Natural killer cell treated with Interleukin-12 subunit alpha and Interleukin-12 subunit beta and Interleukin-15 and Interleukin-18, amount 100 ng/mL, for 72 hours (primary cell): ENCODE data around the gene CYP11A1. TPM values are rescaled to one million over a fixed set of nuclear protein-coding genes. Genes with fewer than 3 reads are reported as not detected.

Experiments
- ATAC-seq, 2 donors: fragments of 150-1000 bp; cut with Tn5 transposase in 1 of 2; sonication (Bioruptor Pico), chemical (Tn5 transposase) in 1 of 2; 2 replicates each; pipeline ENCODE4 v1.10.0; 2021
- DNase-seq: peaks from one replicate; pipeline ENCODE4 v3.0.0; 2022; ENCODE audit warnings: low spot score
- H3K27ac Mint-ChIP-seq, 2 donors: 1 replicate in 1 of 2; 2 replicates in 1 of 2; pipeline ENCODE4 v1.8.0; 2022; ENCODE audit warnings: mixed read lengths in 2 of 2, mild to moderate bottlenecking in 1 of 2, moderate library complexity in 1 of 2
- H3K27me3 Mint-ChIP-seq, 2 donors: 1 replicate in 1 of 2; 2 replicates in 1 of 2; pipeline ENCODE4 v1.8.0; 2022; ENCODE audit warnings: mixed read lengths in 2 of 2
- H3K36me3 Mint-ChIP-seq: one replicate; pipeline ENCODE4 v1.8.0; 2022; ENCODE audit warnings: mixed read lengths
- H3K4me1 Mint-ChIP-seq, 2 donors: 1 replicate in 1 of 2; 2 replicates in 1 of 2; pipeline ENCODE4 v1.8.0; 2022; ENCODE audit warnings: low read depth in 2 of 2, mixed read lengths in 2 of 2, mild to moderate bottlenecking in 1 of 2
- H3K4me3 Mint-ChIP-seq: one replicate; pipeline ENCODE4 v1.8.0; 2022; ENCODE audit warnings: mixed read lengths
- H3K9me3 Mint-ChIP-seq: 2 replicates; pipeline ENCODE4 v1.8.0; 2022; ENCODE audit warnings: mixed read lengths
- total RNA-seq, 2 donors: library from RNA; stranded (reverse); gene quantifications; one replicate each; pipeline ENCODE4 v1.2.3, GENCODE V29; 2022

CYP11A1 gene
- total RNA-seq, 2 donors from 2014 or later, result 1.0 TPM; not detected in 1

DNA sequence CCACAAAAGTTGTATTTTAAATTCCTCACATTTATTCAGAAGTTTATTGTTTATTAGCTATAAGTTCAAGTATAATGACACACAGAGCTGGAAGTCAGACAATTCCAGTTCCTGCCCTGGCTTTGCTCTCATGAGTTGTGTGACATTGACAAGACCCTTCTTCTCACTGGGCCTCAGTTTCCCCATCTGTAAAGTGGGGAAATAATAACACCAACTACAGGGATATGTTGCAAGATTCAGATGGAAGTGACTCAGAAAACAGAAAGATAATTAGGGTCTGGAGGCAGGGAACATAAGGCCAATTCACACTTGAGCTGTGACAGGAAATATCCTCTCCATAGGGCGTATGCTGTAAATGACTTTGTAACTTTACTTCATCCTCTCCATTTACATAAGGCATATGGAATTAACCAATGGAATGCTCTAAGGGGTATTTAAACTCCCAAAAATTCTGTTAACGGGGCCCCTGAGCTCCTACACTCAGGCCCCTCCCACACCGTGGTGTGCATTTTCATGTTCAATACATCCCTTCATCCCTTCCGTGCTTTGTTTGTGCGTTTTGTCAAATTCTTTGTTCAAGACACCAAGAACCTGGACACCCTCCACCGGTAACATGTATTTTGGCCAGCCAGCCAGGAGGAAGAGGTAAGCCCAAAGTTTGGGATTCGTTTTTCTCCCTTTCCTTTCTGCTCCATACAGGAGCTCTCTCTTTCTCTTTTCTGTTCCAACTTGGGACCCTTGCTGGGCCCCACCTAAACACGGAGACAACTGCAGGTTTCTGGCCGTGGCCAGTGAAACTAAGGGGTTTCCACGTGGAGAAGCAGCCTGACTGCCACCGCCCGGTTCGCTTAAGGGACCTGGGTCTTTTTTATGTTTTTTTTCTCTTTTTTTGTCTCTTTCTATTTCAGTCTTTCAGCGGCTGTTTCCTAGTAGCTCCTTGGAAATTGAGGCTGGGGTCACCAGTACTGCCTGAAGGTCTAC lies 16.9 kb downstream of the CYP11A1 start:
- DNase-seq, result no peak
- no peak overlapping the region for H3K27ac Mint-ChIP-seq
- H3K4me1 Mint-ChIP-seq, result no peaks in the 10 kb centered on the region
- no peak overlapping the region for H3K4me3 Mint-ChIP-seq
- H3K36me3 Mint-ChIP-seq, result peaks cover 11% of the 10 kb centered on the region
- peaks cover 18 to 30% of the 10 kb centered on the region in 2 donors for H3K27me3 Mint-ChIP-seq
- no peak for ATAC-seq
- H3K9me3 Mint-ChIP-seq, result no peaks in the 10 kb centered on the region

DNA sequence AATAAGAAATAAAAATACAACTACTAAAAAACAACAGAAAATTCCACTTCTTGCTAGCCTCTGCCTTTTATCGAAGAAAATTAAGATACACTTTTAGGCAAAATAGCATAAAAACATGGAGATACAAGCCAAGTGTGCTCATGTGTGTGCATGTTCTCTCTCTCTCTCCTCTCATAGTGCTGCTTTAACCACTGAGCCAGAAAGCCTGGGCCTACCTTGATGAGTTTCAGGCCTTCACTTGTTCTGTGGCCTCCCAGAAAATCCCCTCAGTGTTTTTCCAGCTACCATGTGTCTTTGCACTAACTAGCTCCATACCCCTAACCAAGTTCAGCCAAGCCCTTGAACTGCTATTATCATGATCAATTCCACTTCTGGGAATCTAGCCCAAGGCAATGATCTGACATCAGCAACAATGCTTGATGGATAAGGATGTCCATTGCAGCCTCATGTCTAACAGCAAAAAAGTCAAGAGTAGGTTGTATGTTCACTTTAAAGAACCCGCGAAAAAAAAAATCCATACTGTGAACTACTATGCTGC lies 18.1 kb downstream of the CYP11A1 start:
- no peaks in the 10 kb centered on the region for H3K36me3 Mint-ChIP-seq
- peaks cover 0 to 4% of the 10 kb centered on the region in 2 donors for H3K4me1 Mint-ChIP-seq
- no peaks in the 10 kb centered on the region for H3K9me3 Mint-ChIP-seq
- ATAC-seq (no peak), DNase-seq (no peak)
- peaks cover 7 to 20% of the 10 kb centered on the region in 2 donors for H3K27me3 Mint-ChIP-seq
- H3K27ac Mint-ChIP-seq, result peak overlapping the region in 1 of 2 donors; percentile 8
- no peak overlapping the region for H3K4me3 Mint-ChIP-seq

DNA sequence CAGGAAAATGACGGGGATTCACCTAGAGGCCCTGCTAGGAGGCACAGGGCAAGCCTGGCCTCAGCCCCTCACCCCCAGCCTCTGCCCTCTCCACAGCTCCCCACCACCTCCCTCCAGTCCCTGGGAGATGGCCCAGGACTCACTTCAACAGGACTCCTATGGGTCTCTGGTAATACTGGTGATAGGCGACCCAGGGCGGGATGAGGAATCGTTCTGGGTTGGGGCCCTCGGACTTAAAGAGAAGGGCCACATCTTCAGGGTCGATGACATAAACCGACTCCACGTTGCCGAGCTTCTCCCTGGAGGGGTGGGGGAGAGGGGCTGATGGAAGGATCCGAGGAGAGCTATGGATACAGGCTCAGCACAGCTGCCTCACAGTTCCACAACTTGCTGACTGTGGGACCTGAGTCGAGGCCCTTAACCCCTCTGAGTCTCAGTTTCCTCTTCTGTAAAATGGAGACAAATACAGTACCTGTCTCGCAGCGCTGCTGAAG lies 19.6 kb downstream of the CYP11A1 start:
- H3K4me1 Mint-ChIP-seq, result peaks cover 0 to 5% of the 10 kb centered on the region in 2 donors
- no peak overlapping the region for H3K4me3 Mint-ChIP-seq
- no peaks in the 10 kb centered on the region for H3K9me3 Mint-ChIP-seq
- ATAC-seq, result no peak
- H3K27ac Mint-ChIP-seq, result no peak overlapping the region
- H3K36me3 Mint-ChIP-seq, result no peaks in the 10 kb centered on the region
- no peak for DNase-seq
- H3K27me3 Mint-ChIP-seq, result peaks cover 7 to 15% of the 10 kb centered on the region in 2 donors

DNA sequence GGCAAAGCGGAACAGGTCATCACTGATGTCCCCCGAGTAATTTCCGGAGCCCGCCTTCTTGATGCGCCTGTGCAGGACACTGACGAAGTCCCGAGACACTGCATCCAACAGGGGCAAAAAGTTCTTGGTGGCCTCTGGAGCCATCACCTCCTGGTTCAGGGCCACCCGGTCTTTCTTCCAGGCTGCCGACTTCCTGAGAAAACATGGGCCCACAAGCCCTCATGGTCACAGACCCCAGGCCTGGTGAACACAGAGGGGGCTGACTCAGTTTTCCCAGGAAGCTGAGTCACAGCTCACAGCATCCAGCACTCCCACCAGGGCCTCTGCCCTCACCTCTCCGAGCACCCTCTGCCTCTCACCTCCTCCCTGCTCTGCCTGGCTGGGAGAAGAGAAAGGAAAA lies 22.4 kb downstream of the CYP11A1 start:
- Mint-ChIP-seq H3K27me3 (peaks cover 8% of the 10 kb centered on the region in 2 donors), H3K4me1 (peaks cover 0 to 5% of the 10 kb centered on the region in 2 donors)
- no peak for ATAC-seq

DNA sequence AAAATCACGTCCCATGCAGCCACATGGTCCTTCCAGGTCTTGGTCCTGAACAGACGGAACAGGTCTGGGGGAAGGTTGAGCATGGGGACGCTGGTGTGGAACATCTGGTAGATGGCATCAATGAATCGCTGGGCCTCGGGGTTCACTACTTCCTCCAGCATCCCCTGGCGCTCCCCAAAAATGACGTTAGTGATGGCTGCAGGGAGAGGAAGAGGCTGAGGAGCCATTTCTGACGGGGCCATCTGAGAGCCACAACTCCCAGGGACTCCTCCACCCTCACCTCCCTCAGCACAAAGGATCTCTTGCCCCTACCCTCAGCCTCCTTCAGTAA lies 23.7 kb downstream of the CYP11A1 start:
- DNase-seq, result no peak
- Mint-ChIP-seq H3K4me1 (peaks cover 0 to 5% of the 10 kb centered on the region in 2 donors), H3K27ac (peak overlapping the region in 1 of 2 donors; percentile 43), H3K4me3 (no peak overlapping the region), H3K36me3 (no peaks in the 10 kb centered on the region), H3K27me3 (peaks cover 8% of the 10 kb centered on the region in 2 donors), H3K9me3 (no peaks in the 10 kb centered on the region)
- ATAC-seq, result no peak

More for the DNA sequence above, 22.4 kb downstream of the CYP11A1 start:
- H3K36me3 Mint-ChIP-seq, result no peaks in the 10 kb centered on the region
- no peak overlapping the region for H3K4me3 Mint-ChIP-seq
- no peak for DNase-seq
- H3K9me3 Mint-ChIP-seq, result no peaks in the 10 kb centered on the region
- H3K27ac Mint-ChIP-seq, result no peak overlapping the region

DNA sequence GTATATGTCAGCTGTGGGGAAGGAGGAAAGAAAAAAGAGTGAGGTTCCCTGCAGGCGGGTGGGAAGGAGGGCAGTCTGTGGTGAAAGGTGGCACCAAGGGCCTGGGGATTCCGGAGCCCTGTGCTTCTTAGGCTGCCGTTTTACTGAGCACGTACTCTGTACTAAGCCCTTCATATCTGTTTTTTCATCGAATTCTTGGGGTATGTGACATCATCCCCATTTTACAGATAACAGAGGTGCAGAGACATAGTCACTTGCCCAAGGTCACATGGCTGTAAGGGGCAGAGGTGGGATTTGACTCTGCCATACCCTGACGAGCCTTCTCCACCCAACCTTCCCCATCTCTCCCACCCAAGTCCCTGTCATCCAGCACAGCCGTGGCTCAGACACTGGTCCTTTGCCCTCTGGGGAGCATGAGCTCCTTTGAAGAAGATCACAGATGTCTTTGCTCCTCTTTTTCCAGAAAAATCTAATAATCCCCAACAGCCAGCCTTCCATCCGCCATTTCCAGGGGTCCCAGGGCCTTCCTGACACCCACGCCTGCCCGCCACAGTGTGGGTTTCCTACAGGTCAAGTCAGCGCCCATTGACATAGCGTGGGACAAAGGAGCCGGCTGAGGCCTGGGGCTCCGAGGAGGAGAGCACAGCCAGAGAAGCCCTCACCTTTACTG lies 24.2 kb downstream of the CYP11A1 start:
- Mint-ChIP-seq H3K4me1 (peaks cover 0 to 5% of the 10 kb centered on the region in 2 donors), H3K9me3 (no peaks in the 10 kb centered on the region), H3K27me3 (peaks cover 8% of the 10 kb centered on the region in 2 donors), H3K4me3 (no peak overlapping the region), H3K27ac (peak overlapping the region in 1 of 2 donors; percentile 43), H3K36me3 (no peaks in the 10 kb centered on the region)
- ATAC-seq (peak in 1 of 2 donors; percentile 60), DNase-seq (no peak)

DNA sequence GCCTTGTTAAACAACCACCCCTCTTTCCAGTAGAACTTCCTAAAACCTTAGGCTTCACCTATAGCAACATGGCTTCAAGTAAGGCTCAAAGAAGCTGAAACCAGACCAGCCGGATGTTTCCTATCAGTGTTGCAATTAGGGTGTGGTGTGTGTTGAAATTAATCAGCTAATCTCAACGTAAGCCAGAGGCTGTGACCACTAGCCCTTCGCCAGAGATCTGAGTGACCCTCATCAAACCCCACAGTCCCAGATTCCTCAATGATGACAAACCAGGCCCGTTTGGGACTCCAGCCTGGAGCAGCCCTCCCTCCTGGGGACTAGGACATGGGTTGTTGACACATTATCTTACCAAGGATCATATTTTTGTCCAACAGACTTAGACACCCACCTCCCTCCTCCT lies 27.3 kb downstream of the CYP11A1 start:
- H3K4me3 Mint-ChIP-seq, result no peak overlapping the region
- ATAC-seq (peak in 1 of 2 donors; percentile 45), DNase-seq (no peak)
- peak overlapping the region in 1 of 2 donors; percentile 69 for H3K27ac Mint-ChIP-seq
- peaks cover 0 to 2% of the 10 kb centered on the region in 2 donors for H3K27me3 Mint-ChIP-seq
- no peaks in the 10 kb centered on the region for H3K9me3 Mint-ChIP-seq
- H3K36me3 Mint-ChIP-seq, result no peaks in the 10 kb centered on the region
- peaks cover 0 to 5% of the 10 kb centered on the region in 2 donors for H3K4me1 Mint-ChIP-seq

DNA sequence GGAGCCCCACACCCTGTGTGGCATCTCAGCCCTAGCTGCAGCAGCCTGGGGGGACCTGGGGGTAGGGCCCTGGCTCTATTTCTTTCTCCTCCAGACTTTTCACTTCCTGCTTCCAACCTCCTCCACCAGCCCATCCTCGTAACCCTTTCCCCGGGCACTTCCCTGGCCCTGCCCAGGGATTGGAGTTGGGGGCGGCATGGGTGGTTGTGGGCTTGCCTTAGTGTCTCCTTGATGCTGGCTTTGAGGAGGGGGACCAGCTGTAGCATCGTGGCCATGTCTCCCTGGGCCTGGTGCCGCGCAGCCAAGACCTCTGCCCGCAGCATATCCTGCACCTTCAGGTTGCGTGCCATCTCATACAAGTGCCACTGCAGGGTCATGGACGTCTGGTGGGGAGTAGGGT lies 28.1 kb downstream of the CYP11A1 start:
- peaks cover 0 to 2% of the 10 kb centered on the region in 2 donors for H3K4me1 Mint-ChIP-seq
- peaks cover 0 to 2% of the 10 kb centered on the region in 2 donors for H3K27me3 Mint-ChIP-seq
- ATAC-seq, result no peak
- H3K27ac Mint-ChIP-seq, result peak overlapping the region in 1 of 2 donors; percentile 69
- no peak overlapping the region for H3K4me3 Mint-ChIP-seq
- H3K36me3 Mint-ChIP-seq, result no peaks in the 10 kb centered on the region
- no peaks in the 10 kb centered on the region for H3K9me3 Mint-ChIP-seq
- no peak for DNase-seq

DNA sequence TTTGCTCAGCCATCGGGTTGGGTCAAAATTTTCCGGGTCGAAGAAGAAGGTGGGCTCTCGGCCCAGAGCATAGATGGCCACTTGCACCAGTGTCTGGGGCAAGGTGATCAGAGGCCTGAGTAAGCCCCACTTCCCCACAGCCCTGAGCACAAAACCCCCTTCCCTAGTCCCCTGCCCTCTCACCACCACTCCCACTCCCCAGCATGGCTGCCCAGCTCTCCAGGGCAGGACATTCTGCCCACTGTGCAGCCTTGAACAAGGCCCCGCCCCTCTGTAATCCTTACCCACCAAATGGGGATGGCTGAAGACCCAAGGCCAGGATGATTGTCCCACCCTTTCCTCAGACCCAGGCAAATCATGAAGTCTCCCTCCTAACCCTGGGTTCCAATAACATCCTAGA lies 28.8 kb downstream of the CYP11A1 start:
- Mint-ChIP-seq H3K9me3 (no peaks in the 10 kb centered on the region), H3K27ac (no peak overlapping the region), H3K4me1 (no peaks in the 10 kb centered on the region), H3K27me3 (peaks cover 0 to 2% of the 10 kb centered on the region in 2 donors), H3K36me3 (no peaks in the 10 kb centered on the region), H3K4me3 (no peak overlapping the region)
- ATAC-seq (no peak), DNase-seq (no peak)

DNA sequence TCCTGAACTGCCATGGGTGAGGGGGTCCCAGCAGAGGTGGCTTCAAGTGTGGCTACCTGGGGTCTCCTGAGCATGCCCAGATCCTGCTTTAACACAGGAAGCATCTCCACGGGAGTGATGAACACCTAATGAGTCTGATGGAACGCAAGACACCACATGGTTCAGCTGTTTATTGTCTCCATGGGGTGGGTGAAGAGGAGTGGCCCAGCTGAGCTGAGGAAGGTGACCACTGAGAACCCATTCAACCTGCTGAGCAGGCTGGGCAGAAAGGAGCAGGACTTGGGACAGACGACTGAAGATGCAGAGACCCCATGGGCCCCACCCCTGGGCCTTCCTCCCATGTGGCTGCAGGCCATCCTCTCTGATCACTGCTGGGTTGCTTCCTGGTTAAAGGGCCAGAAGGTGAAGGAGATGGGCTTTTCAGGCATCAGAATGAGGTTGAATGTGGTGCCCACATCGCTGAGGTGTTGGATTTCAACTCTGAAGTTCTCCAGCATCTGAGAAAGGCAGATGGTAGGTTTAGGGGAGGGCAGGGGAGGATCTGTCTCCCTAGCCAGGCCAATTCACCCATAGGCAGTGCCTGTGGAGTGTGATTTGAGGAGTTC lies 29.7 kb downstream of the CYP11A1 start:
- Mint-ChIP-seq H3K36me3 (no peaks in the 10 kb centered on the region), H3K27me3 (no peaks in the 10 kb centered on the region), H3K27ac (no peak overlapping the region), H3K9me3 (no peaks in the 10 kb centered on the region), H3K4me3 (no peak overlapping the region), H3K4me1 (no peaks in the 10 kb centered on the region)
- ATAC-seq (no peak), DNase-seq (no peak)

DNA sequence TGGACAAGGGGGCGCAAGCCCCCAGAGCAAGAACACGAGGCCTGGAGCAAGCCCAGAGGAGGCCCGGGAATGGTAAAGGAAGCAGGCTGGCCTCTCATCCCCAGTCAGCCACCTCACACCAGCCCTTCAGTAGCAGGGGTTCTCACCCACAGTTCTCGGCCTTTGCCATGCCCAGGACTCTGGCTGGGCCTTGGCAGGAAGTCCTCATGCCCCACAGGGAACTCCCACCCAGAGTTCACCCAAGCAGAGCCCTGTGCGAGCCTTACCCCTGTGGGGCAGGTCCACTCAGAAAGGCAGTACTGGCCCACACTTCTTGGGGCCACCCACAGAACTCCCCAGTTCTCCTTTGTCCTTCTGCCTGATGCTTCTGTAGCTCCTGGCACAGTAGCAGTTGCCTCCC lies 30.3 kb downstream of the CYP11A1 start:
- no peaks in the 10 kb centered on the region for H3K4me1 Mint-ChIP-seq
- H3K27me3 Mint-ChIP-seq, result no peaks in the 10 kb centered on the region
- no peaks in the 10 kb centered on the region for H3K9me3 Mint-ChIP-seq
- H3K4me3 Mint-ChIP-seq, result no peak overlapping the region
- H3K27ac Mint-ChIP-seq, result no peak overlapping the region
- H3K36me3 Mint-ChIP-seq, result no peaks in the 10 kb centered on the region
- ATAC-seq (no peak), DNase-seq (no peak)

DNA sequence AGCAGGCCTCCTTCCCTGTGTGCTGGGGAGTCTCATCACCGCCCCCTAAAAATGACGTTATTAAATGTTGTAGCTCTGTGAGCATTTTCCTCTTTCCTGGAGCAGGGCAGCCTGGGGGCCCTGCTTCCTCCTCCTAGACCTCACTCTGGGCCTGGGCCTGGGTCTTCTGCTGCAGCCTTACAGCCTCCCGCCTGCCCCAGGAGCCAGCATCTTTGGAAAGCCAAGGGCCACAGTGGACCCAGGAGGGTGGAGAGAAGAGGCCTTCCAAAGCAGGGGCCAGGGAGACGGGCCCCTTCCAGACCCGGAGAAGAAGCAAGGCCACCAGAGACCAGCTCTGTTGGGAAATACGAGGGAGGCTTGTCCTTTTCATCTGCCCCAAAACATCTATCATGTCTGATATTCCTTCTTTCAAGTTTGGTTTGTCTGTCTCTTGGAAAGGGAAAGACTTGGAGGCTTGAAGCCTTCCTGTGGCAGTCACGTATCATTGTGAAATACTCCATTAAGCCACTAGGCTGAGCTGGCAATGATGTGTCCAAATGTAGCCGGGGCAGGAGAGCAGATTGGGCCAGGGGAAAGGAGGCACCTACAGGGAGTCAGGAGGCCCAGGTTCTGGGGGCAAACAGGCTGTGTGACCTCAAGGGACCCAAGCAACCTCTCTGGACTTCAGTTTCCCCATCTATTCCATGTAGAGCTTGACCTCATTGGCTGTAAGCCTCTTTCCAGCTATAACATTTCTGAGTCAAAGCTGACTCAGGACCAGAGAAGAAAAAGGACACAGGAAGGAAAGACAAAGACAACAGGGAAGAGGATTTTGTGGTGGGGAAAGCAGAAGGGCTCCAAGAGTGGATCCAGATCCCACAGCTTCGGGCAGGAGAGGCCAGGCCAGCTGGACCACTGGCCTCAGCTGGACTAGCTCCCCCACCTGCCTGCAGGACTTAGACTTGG lies 31.1 kb downstream of the CYP11A1 start:
- H3K4me1 Mint-ChIP-seq, result no peaks in the 10 kb centered on the region
- DNase-seq (no peak), ATAC-seq (no peak)
- no peaks in the 10 kb centered on the region for H3K27me3 Mint-ChIP-seq
- peak overlapping the region in 1 of 2 donors; percentile 53 for H3K27ac Mint-ChIP-seq
- no peaks in the 10 kb centered on the region for H3K9me3 Mint-ChIP-seq
- H3K4me3 Mint-ChIP-seq, result no peak overlapping the region
- H3K36me3 Mint-ChIP-seq, result no peaks in the 10 kb centered on the region

DNA sequence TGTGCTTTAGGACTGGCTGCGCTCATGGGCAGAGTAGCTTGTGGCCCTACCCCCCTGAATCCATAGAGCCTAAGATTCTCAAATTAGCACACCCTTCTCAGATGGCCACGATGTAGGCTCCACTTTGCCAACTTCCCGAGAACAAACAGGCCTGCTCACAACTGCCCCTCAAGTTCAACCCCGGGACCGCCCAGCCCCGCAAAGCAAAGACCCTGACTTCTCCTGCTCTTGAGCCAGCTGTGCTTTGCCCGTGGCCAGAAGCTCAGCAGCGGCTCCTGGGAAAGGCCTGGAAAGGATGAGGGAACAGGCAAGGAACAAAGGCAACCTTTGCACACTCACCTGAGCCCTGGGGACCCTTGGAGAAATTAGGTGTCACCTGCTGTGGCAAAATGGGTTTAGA lies 32.0 kb downstream of the CYP11A1 start:
- H3K27me3 Mint-ChIP-seq, result no peaks in the 10 kb centered on the region
- no peaks in the 10 kb centered on the region for H3K4me1 Mint-ChIP-seq
- ATAC-seq, result no peak
- no peaks in the 10 kb centered on the region for H3K9me3 Mint-ChIP-seq
- H3K36me3 Mint-ChIP-seq, result no peaks in the 10 kb centered on the region
- no peak overlapping the region for H3K27ac Mint-ChIP-seq
- H3K4me3 Mint-ChIP-seq, result no peak overlapping the region
- DNase-seq, result no peak
